IPS-18a (cell line): ENCODE measurements around the gene HERC2.
"Not testable (repeated sequence)": the region's sequence is repeated elsewhere in the genome, so short reads cannot be mapped to it uniquely, and the experiment has no call there.

Experiments
- H3K27ac ChIP-seq: one replicate; pipeline ENCODE4 v1.5.1; 2013; ENCODE audit warnings: low read length
- H3K27me3 ChIP-seq: one replicate; pipeline ENCODE4 v1.6.1; 2013; ENCODE audit warnings: mild to moderate bottlenecking, low read length; ENCODE audit not compliant: control insufficient read depth, insufficient read depth
- H3K36me3 ChIP-seq: one replicate; pipeline ENCODE4 v1.6.1; 2013; ENCODE audit warnings: low read depth, low read length; ENCODE audit not compliant: control insufficient read depth
- H3K4me1 ChIP-seq: one replicate; pipeline ENCODE4 v1.6.1; 2013; ENCODE audit warnings: low read depth, low read length; ENCODE audit not compliant: control insufficient read depth
- H3K4me3 ChIP-seq: one replicate; pipeline ENCODE4 v1.5.1; 2013; ENCODE audit warnings: low read length
- H3K9ac ChIP-seq: one replicate; pipeline ENCODE4 v1.6.1; 2013; ENCODE audit warnings: mild to moderate bottlenecking, low read length, moderate library complexity
- H3K9me3 ChIP-seq: one replicate; pipeline ENCODE4 v1.6.1; 2013; ENCODE audit warnings: low read depth, low read length; ENCODE audit not compliant: control insufficient read depth

HERC2 gene

GRCh38 chr15:28168405-28169121 lies 153.4 kb downstream of the HERC2 start:
- H3K9me3 ChIP-seq, H3K4me3 ChIP-seq, H3K9ac ChIP-seq, H3K27ac ChIP-seq, H3K27me3 ChIP-seq, H3K4me1 ChIP-seq: not testable (repeated sequence)
- peaks cover 67% of the 10 kb centered on the region for H3K36me3 ChIP-seq

GRCh38 chr15:28167042-28167441 lies 154.9 kb downstream of the HERC2 start:
- Histone ChIP-seq H3K27ac (no peak overlapping the region), H3K9me3 (no peaks in the 10 kb centered on the region), H3K27me3 (no peaks in the 10 kb centered on the region), H3K36me3 (peaks cover 75% of the 10 kb centered on the region), H3K9ac (no peak overlapping the region), H3K4me3 (no peak overlapping the region), H3K4me1 (no peaks in the 10 kb centered on the region)

- peaks cover 78% of the 10 kb centered on the region for H3K36me3 ChIP-seq
Observed at GRCh38 chr15:28165791-28166190, 156.2 kb downstream of the HERC2 start.

GRCh38 chr15:28164876-28165275 lies 157.1 kb downstream of the HERC2 start:
- no peak overlapping the region for H3K4me3 ChIP-seq
- no peak overlapping the region for H3K9ac ChIP-seq
- H3K27ac ChIP-seq, result no peak overlapping the region
- no peaks in the 10 kb centered on the region for H3K27me3 ChIP-seq
- H3K9me3 ChIP-seq, result no peaks in the 10 kb centered on the region
- no peaks in the 10 kb centered on the region for H3K4me1 ChIP-seq
- H3K36me3 ChIP-seq, result peaks cover 78% of the 10 kb centered on the region

More at GRCh38 chr15:28165791-28166190, 156.2 kb downstream of the HERC2 start:
- Histone ChIP-seq H3K9ac (no peak overlapping the region), H3K4me1 (no peaks in the 10 kb centered on the region), H3K27ac (no peak overlapping the region), H3K27me3 (no peaks in the 10 kb centered on the region), H3K4me3 (no peak overlapping the region), H3K9me3 (no peaks in the 10 kb centered on the region)

- H3K9me3 ChIP-seq, result no peaks in the 10 kb centered on the region
- no peaks in the 10 kb centered on the region for H3K4me1 ChIP-seq
- H3K27me3 ChIP-seq, result no peaks in the 10 kb centered on the region
- no peak overlapping the region for H3K9ac ChIP-seq
- H3K4me3 ChIP-seq, result no peak overlapping the region
- no peak overlapping the region for H3K27ac ChIP-seq
- H3K36me3 ChIP-seq, result peaks cover 17% of the 10 kb centered on the region
Observed at GRCh38 chr15:28154283-28154682, 167.7 kb downstream of the HERC2 start.

GRCh38 chr15:28153492-28154119 lies 168.4 kb downstream of the HERC2 start:
- peaks cover 17% of the 10 kb centered on the region for H3K36me3 ChIP-seq
- no peak overlapping the region for H3K9ac ChIP-seq
- no peaks in the 10 kb centered on the region for H3K27me3 ChIP-seq
- no peak overlapping the region for H3K4me3 ChIP-seq
- no peaks in the 10 kb centered on the region for H3K9me3 ChIP-seq
- no peak overlapping the region for H3K27ac ChIP-seq
- H3K4me1 ChIP-seq, result no peaks in the 10 kb centered on the region

- not testable (repeated sequence) for H3K4me1 ChIP-seq, H3K9ac ChIP-seq, H3K27me3 ChIP-seq, H3K27ac ChIP-seq, H3K4me3 ChIP-seq, H3K9me3 ChIP-seq
- H3K36me3 ChIP-seq, result peaks cover 17% of the 10 kb centered on the region
Observed at GRCh38 chr15:28152538-28152923, 169.4 kb downstream of the HERC2 start.

- H3K36me3 ChIP-seq, result peaks cover 17% of the 10 kb centered on the region
- not testable (repeated sequence) for H3K27ac ChIP-seq, H3K4me3 ChIP-seq, H3K27me3 ChIP-seq, H3K9ac ChIP-seq, H3K9me3 ChIP-seq, H3K4me1 ChIP-seq
Observed at GRCh38 chr15:28151864-28152537, 170.0 kb downstream of the HERC2 start.

GRCh38 chr15:28147801-28148200 lies 174.2 kb downstream of the HERC2 start:
- Histone ChIP-seq H3K27me3 (no peaks in the 10 kb centered on the region), H3K4me3 (no peak overlapping the region), H3K27ac (no peak overlapping the region), H3K4me1 (no peaks in the 10 kb centered on the region), H3K9me3 (no peaks in the 10 kb centered on the region), H3K9ac (no peak overlapping the region), H3K36me3 (peaks cover 43% of the 10 kb centered on the region)

GRCh38 chr15:28145419-28145818 lies 176.6 kb downstream of the HERC2 start:
- not testable (repeated sequence) for H3K4me1 ChIP-seq, H3K9ac ChIP-seq, H3K4me3 ChIP-seq, H3K27ac ChIP-seq, H3K9me3 ChIP-seq, H3K27me3 ChIP-seq
- peaks cover 40% of the 10 kb centered on the region for H3K36me3 ChIP-seq

GRCh38 chr15:28140062-28140461 lies 181.9 kb downstream of the HERC2 start:
- H3K36me3 ChIP-seq, result peaks cover 48% of the 10 kb centered on the region

More at GRCh38 chr15:28140062-28140461, 181.9 kb downstream of the HERC2 start:
- Histone ChIP-seq H3K27ac (no peak overlapping the region), H3K9ac (no peak overlapping the region), H3K27me3 (no peaks in the 10 kb centered on the region), H3K4me1 (no peaks in the 10 kb centered on the region), H3K9me3 (no peaks in the 10 kb centered on the region), H3K4me3 (no peak overlapping the region)
